ENCODE results near the gene F2RL2.
A peak's percentile ranks its signal among the peaks of the same experiment; 100 is the strongest.
"Not testable (repeated sequence)": the region's sequence is repeated elsewhere in the genome, so short reads cannot be mapped to it uniquely, and the experiment has no call there.

The F2RL2 gene

GRCh38 chr5:76606701-76607100, 16.5 kb downstream of the F2RL2 start:
- in situ Hi-C loops (cut with MboI; ENCODE audit: low sequenced_read_pairs, unreplicated experiment), result no loop called here
- no peak for DNase-seq (ENCODE audit: low spot score)
- TF ChIP-seq CTCF (IDR thresholded peaks at IDR 0.05; ENCODE audit: borderline replicate concordance, control extremely low read depth, extremely low read depth, insufficient read depth, missing control alignments), result no peak

- no peak for DNase-seq (ENCODE audit: low spot score)
- in situ Hi-C loops (cut with MboI; ENCODE audit: low sequenced_read_pairs, unreplicated experiment), result no loop called here
- no peak for TF ChIP-seq CTCF (IDR thresholded peaks at IDR 0.05; ENCODE audit: borderline replicate concordance, control extremely low read depth, extremely low read depth, insufficient read depth, missing control alignments)
Observed at GRCh38 chr5:76604838-76605237, 18.4 kb downstream of the F2RL2 start.

GRCh38 chr5:76603991-76604390, 19.2 kb downstream of the F2RL2 start:
- DNase-seq (ENCODE audit: low spot score); in situ Hi-C loops (cut with MboI; ENCODE audit: low sequenced_read_pairs, unreplicated experiment): not testable (repeated sequence)

DNA sequence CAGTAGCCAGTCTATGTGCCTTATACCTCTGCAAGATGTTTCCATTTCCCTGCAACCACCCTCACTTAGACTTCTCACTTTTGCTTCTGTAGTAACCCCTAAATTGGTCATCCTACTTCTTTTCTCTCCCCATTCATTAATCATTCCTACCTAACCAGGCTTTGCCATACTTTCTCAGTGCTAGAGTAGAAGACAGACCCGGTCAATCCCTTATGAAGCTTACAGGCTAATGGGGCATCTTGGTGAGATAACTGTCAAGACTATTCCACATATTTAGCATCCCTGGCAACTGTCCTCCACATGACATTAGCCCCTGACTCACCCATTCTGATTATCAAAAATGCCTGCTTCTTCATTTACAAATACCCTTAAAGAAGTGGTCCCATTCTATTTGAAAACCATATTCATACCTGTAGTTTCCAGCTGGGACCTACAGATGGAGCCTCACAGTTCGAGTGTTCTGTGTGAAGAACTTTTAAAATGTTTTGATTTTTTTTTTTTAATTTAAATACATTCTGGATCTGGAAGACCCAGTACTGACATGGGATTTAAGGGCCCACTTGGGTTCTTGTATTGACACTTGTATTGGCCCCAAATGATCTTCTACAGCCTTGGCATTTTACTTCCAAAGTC, 21.0 kb downstream of the F2RL2 start:
- in situ Hi-C loops (cut with MboI; ENCODE audit: low sequenced_read_pairs, unreplicated experiment), result no loop called here
- no peak for TF ChIP-seq CTCF (IDR thresholded peaks at IDR 0.05; ENCODE audit: borderline replicate concordance, control extremely low read depth, extremely low read depth, insufficient read depth, missing control alignments)
- no peak for DNase-seq (ENCODE audit: low spot score)

DNA sequence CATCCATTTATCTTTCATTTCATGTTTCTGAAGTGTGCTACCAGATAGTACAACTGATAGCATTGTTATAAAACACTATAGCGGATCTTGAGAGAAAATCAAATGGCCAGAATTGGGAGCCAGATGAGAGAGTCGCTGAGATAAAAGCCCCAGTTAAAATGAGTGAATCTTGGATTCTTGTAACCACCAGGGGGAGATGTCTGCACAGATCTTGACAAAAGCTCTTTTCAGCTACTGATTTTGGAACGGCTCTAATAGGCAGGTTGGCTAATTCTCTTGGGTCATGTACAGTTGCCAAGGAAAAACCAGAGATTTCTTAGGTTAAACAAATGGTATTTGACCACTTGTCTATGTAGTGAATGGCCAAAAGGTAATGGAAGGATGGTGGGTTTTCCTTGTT, 21.7 kb downstream of the F2RL2 start:
- in situ Hi-C loops (cut with MboI; ENCODE audit: low sequenced_read_pairs, unreplicated experiment), result no loop called here
- peak; percentile 40 for DNase-seq (ENCODE audit: low spot score)
- peak; percentile 61 for TF ChIP-seq CTCF (IDR thresholded peaks at IDR 0.05; ENCODE audit: borderline replicate concordance, control extremely low read depth, extremely low read depth, insufficient read depth, missing control alignments)

DNA sequence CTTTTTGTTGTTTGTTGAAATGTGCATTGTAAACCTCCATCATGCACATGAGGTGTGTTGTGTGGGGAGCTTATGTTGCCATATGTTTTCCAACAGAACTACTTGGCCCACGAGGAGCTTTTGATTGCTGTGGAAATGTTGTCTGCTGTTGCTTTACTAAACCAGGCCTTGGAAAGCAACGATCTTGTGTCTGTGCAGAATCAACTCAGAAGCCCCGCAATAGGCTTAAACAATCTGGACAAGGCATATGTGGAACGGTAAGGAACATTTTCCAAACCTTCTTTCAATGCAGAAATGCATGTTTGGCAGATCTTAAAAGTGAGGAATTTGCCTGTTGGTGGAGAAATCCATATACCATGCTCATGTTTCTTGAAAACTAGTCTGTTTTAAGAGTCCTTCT, 22.5 kb downstream of the F2RL2 start:
- TF ChIP-seq CTCF (IDR thresholded peaks at IDR 0.05; ENCODE audit: borderline replicate concordance, control extremely low read depth, extremely low read depth, insufficient read depth, missing control alignments), result no peak
- DNase-seq (ENCODE audit: low spot score), result no peak
- in situ Hi-C loops (cut with MboI; ENCODE audit: low sequenced_read_pairs, unreplicated experiment), result no loop called here

DNA sequence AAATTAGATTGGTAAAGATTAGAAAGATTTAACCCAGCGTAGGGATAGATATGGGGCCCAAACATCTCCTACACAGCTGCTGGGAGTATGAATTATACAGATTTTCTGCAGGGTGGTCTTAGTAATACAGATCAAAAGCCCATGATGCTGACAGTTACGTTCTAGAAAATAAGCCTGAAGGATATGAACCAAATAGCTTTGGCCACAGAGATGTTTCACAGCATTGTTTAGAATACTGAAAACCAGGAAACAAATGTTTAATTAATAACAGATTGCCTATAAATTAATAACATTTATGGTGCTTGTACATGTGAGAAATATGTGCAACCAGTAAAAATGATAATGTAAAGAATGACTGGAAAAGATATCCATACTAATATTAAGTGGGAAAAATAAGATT, 24.7 kb downstream of the F2RL2 start:
- TF ChIP-seq CTCF (IDR thresholded peaks at IDR 0.05; ENCODE audit: borderline replicate concordance, control extremely low read depth, extremely low read depth, insufficient read depth, missing control alignments), result no peak
- in situ Hi-C loops (cut with MboI; ENCODE audit: low sequenced_read_pairs, unreplicated experiment), result loop anchor here (10.0 kb wide), 1 partner anchor 176 kb away; no protein-coding TSS in a partner anchor
- no peak for DNase-seq (ENCODE audit: low spot score)
